HEK293 (cell line): ENCODE data around the gene PBX3.

Experiments used
- CTCF ChIA-PET: fragments of 350-600 bp; formaldehyde crosslinking; extraction: SDS; loops from one replicate; lab custom pipeline; 2021; ENCODE audit warnings: antibody characterized with exemption; lab: Yijun Ruan, JAX
- POLR2A ChIA-PET: fragments of 300-600 bp; formaldehyde crosslinking; extraction: SDS; loops from one replicate; lab custom pipeline; 2020; ENCODE audit warnings: antibody characterized with exemption, inconsistent platforms; lab: Yijun Ruan, JAX
- H3K27ac ChIP-seq: fragments of 200-500 bp; sonication (Bioruptor generic); 2 replicates; pipeline ENCODE4 v1.5.1; 2014; ENCODE audit warnings: low read depth, low read length, control low read depth, inconsistent platforms; ENCODE audit errors: extremely low read depth
- H3K36me3 ChIP-seq, 2 experiments: fragments of 200-500 bp in 1 of 2; sonication (Bioruptor generic) in 1 of 2; 1 replicate in 1 of 2; 2 replicates in 1 of 2; pipeline ENCODE4 v1.5.1; 2014 to 2017; ENCODE audit warnings: inconsistent platforms in 2 of 2, low read length in 2 of 2; ENCODE audit not compliant: control insufficient read depth in 2 of 2, insufficient read depth in 1 of 2
- H3K4me1 ChIP-seq: fragments of 200-500 bp; sonication (Bioruptor generic); 2 replicates; pipeline ENCODE4 v1.5.1; 2014; ENCODE audit warnings: mild to moderate bottlenecking, low read length, inconsistent platforms; ENCODE audit not compliant: control insufficient read depth, insufficient read depth
- H3K4me3 ChIP-seq: 2 replicates; pipeline ENCODE4 v1.5.1; 2011; ENCODE audit warnings: low read depth, mild to moderate bottlenecking, control low read depth, low read length, moderate library complexity
- H3K9me3 ChIP-seq: fragments of 200-500 bp; sonication (Bioruptor generic); 2 replicates; pipeline ENCODE4 v1.5.1; 2014; ENCODE audit warnings: low read depth, low read length, inconsistent platforms; ENCODE audit not compliant: control insufficient read depth, insufficient read depth
- GLIS2 ChIP-seq: fragments of 450-650 bp; formaldehyde crosslinking; IDR thresholded peaks from 2 replicates; pipeline ENCODE4 v1.5.1; 2016; ENCODE audit warnings: missing biosample characterization, missing genetic modification characterization
- KLF10 ChIP-seq: fragments of 450-650 bp; IDR thresholded peaks from 2 replicates; pipeline ENCODE4 v1.5.1; 2018; ENCODE audit warnings: missing biosample characterization, mild to moderate bottlenecking, missing genetic modification characterization
- SETDB1 ChIP-seq: IDR thresholded peaks from one replicate; pipeline ENCODE4 v1.6.1; 2017; ENCODE audit warnings: mild to moderate bottlenecking, low read length, moderate library complexity, mixed read lengths; ENCODE audit not compliant: insufficient read length
- ZNF146 ChIP-seq: fragments of 450-650 bp; formaldehyde crosslinking; IDR thresholded peaks from 2 replicates; pipeline ENCODE4 v1.5.1; 2016; ENCODE audit warnings: missing biosample characterization, missing genetic modification characterization
- ZNF239 ChIP-seq: fragments of 450-650 bp; formaldehyde crosslinking; IDR thresholded peaks from 2 replicates; pipeline ENCODE4 v1.5.1; 2016; ENCODE audit warnings: missing biosample characterization, missing genetic modification characterization
- ZNF426 ChIP-seq: fragments of 450-650 bp; formaldehyde crosslinking; IDR thresholded peaks from 2 replicates; pipeline ENCODE4 v1.5.1; 2017; ENCODE audit warnings: missing biosample characterization, missing genetic modification characterization, mild to moderate bottlenecking, inconsistent platforms, moderate library complexity
- ZNF473 ChIP-seq: fragments of 450-650 bp; formaldehyde crosslinking; IDR thresholded peaks from 2 replicates; pipeline ENCODE4 v1.5.1; 2017; ENCODE audit warnings: missing biosample characterization, missing genetic modification characterization
- ZNF600 ChIP-seq: fragments of 450-650 bp; formaldehyde crosslinking; IDR thresholded peaks from 2 replicates; pipeline ENCODE4 v1.5.1; 2016; ENCODE audit warnings: missing biosample characterization, missing genetic modification characterization
- ZNF610 ChIP-seq: fragments of 450-650 bp; formaldehyde crosslinking; IDR thresholded peaks from 2 replicates; pipeline ENCODE4 v1.5.1; 2016; ENCODE audit warnings: missing biosample characterization, missing genetic modification characterization, borderline replicate concordance
- ZNF621 ChIP-seq: fragments of 450-650 bp; formaldehyde crosslinking; IDR thresholded peaks from 2 replicates; pipeline ENCODE4 v1.5.1; 2017; ENCODE audit warnings: missing biosample characterization, missing genetic modification characterization
- ZNF670 ChIP-seq: fragments of 450-650 bp; formaldehyde crosslinking; IDR thresholded peaks from 2 replicates; pipeline ENCODE4 v1.5.1; 2016; ENCODE audit warnings: missing biosample characterization, missing genetic modification characterization, low read depth
- ZNF785 ChIP-seq: fragments of 450-650 bp; formaldehyde crosslinking; IDR thresholded peaks from 2 replicates; pipeline ENCODE4 v1.5.1; 2016; ENCODE audit warnings: missing biosample characterization, missing genetic modification characterization
- ZNF843 ChIP-seq: fragments of 450-650 bp; formaldehyde crosslinking; IDR thresholded peaks from 2 replicates; pipeline ENCODE4 v1.5.1; 2016; ENCODE audit warnings: missing biosample characterization, missing genetic modification characterization
- TF ChIP-seq, protein P1 (sequence below): fragments of 450-650 bp; formaldehyde crosslinking; IDR thresholded peaks from 2 replicates; pipeline ENCODE4 v1.5.1; 2017; ENCODE audit warnings: missing biosample characterization, missing genetic modification characterization
- TF ChIP-seq, protein P2 (sequence below): fragments of 450-650 bp; formaldehyde crosslinking; IDR thresholded peaks from 2 replicates; pipeline ENCODE4 v1.5.1; 2016; ENCODE audit warnings: missing biosample characterization, missing genetic modification characterization
- TF ChIP-seq, protein P3 (sequence below): fragments of 450-650 bp; formaldehyde crosslinking; IDR thresholded peaks from 2 replicates; pipeline ENCODE4 v1.5.1; 2017; ENCODE audit warnings: missing biosample characterization, missing genetic modification characterization
- TF ChIP-seq, protein P4 (sequence below): fragments of 450-650 bp; formaldehyde crosslinking; IDR thresholded peaks from 2 replicates; pipeline ENCODE4 v1.5.1; 2016; ENCODE audit warnings: missing biosample characterization, missing genetic modification characterization
- TF ChIP-seq, protein P5 (sequence below): fragments of 450-650 bp; formaldehyde crosslinking; conservative IDR thresholded peaks from 2 replicates; pipeline ENCODE4 v1.5.1; 2016; ENCODE audit warnings: low read depth, missing biosample characterization, missing genetic modification characterization
- TF ChIP-seq, protein P6 (sequence below): fragments of 450-650 bp; formaldehyde crosslinking; IDR thresholded peaks from 2 replicates; pipeline ENCODE4 v1.5.1; 2016; ENCODE audit warnings: missing biosample characterization, missing genetic modification characterization
- TF ChIP-seq, protein P7 (sequence below): fragments of 450-650 bp; formaldehyde crosslinking; IDR thresholded peaks from 2 replicates; pipeline ENCODE4 v1.5.1; 2016; ENCODE audit warnings: missing biosample characterization, missing genetic modification characterization
- TF ChIP-seq, protein P8 (sequence below): fragments of 450-650 bp; formaldehyde crosslinking; IDR thresholded peaks from 2 replicates; pipeline ENCODE4 v1.5.1; 2016; ENCODE audit warnings: missing biosample characterization, missing genetic modification characterization

The PBX3 gene

DNA sequence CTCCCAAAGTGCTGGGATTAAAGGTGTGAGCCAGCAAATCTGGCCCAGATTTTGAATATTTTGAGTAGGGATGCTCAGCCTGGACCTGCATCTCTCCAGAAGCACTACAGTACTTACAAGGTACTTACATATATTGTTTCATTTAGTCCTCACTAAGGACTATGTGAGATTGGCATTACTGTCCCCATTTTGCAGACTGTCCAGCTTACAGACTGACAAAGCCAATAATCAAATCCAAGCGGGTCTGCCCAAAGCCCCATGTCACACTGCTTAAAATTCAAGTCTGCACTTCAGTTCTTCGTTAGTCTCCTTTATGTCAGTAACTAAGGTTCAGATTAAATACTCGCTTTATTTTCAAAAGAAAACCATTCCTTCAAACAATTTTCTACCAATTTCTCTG, 47.3 kb upstream of the PBX3 start (continued):
- TF ChIP-seq, protein P1, sequence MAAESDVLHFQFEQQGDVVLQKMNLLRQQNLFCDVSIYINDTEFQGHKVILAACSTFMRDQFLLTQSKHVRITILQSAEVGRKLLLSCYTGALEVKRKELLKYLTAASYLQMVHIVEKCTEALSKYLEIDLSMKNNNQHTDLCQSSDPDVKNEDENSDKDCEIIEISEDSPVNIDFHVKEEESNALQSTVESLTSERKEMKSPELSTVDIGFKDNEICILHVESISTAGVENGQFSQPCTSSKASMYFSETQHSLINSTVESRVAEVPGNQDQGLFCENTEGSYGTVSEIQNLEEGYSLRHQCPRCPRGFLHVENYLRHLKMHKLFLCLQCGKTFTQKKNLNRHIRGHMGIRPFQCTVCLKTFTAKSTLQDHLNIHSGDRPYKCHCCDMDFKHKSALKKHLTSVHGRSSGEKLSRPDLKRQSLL (tag by site-specific recombination) = no peak
- TF ChIP-seq, protein P2, sequence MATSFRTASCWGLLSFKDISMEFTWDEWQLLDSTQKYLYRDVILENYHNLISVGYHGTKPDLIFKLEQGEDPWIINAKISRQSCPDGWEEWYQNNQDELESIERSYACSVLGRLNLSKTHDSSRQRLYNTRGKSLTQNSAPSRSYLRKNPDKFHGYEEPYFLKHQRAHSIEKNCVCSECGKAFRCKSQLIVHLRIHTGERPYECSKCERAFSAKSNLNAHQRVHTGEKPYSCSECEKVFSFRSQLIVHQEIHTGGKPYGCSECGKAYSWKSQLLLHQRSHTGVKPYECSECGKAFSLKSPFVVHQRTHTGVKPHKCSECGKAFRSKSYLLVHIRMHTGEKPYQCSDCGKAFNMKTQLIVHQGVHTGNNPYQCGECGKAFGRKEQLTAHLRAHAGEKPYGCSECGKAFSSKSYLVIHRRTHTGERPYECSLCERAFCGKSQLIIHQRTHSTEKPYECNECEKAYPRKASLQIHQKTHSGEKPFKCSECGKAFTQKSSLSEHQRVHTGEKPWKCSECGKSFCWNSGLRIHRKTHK (tag by site-specific recombination) = no peak
- TF ChIP-seq ZNF600 = no peak
- TF ChIP-seq, protein P3, sequence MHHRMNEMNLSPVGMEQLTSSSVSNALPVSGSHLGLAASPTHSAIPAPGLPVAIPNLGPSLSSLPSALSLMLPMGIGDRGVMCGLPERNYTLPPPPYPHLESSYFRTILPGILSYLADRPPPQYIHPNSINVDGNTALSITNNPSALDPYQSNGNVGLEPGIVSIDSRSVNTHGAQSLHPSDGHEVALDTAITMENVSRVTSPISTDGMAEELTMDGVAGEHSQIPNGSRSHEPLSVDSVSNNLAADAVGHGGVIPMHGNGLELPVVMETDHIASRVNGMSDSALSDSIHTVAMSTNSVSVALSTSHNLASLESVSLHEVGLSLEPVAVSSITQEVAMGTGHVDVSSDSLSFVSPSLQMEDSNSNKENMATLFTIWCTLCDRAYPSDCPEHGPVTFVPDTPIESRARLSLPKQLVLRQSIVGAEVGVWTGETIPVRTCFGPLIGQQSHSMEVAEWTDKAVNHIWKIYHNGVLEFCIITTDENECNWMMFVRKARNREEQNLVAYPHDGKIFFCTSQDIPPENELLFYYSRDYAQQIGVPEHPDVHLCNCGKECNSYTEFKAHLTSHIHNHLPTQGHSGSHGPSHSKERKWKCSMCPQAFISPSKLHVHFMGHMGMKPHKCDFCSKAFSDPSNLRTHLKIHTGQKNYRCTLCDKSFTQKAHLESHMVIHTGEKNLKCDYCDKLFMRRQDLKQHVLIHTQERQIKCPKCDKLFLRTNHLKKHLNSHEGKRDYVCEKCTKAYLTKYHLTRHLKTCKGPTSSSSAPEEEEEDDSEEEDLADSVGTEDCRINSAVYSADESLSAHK = no peak

DNA sequence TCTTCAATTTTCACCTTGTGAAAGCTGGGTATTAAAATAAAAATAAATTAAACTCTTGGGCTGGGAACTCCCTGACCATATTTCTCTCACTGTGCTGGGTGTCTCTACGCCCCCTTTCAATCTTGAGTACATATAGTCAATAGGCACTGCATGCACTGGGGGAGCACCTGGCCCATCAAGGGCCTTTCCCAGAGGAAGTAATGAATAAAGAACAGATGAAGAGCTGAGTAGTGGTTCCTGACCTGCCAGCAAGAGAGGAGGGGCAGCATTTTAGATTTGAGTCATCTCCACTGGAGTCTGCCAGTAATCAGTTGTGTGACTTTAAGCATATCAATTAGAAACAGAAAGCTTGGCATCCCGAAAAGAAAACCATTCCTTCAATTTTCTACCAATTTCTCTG, 46.4 kb upstream of the PBX3 start:
- POLR2A ChIA-PET = no interaction called here
- no peaks in the 10 kb centered on the region for H3K36me3 ChIP-seq
- CTCF ChIA-PET = no interaction called here
- no peak overlapping the region for H3K4me3 ChIP-seq
- no peaks in the 10 kb centered on the region for H3K9me3 ChIP-seq
- peaks cover 3% of the 10 kb centered on the region; the same call in 1 of the 2 replicates for H3K4me1 ChIP-seq
- H3K27ac ChIP-seq = no peak overlapping the region
- TF ChIP-seq KLF10 (tag by site-specific recombination) (no peak), ZNF146 (tag by site-specific recombination) (no peak), ZNF843 (no peak), ZNF610 (tag by site-specific recombination) (no peak), SETDB1 (no peak), GLIS2 (no peak), ZNF785 (no peak), ZNF426 (tag by site-specific recombination) (no peak), ZNF473 (tag by site-specific recombination) (no peak), ZNF621 (tag by site-specific recombination) (no peak), ZNF670 (tag by site-specific recombination) (no peak), ZNF239 (tag by site-specific recombination) (no peak)
- TF ChIP-seq, protein P4, sequence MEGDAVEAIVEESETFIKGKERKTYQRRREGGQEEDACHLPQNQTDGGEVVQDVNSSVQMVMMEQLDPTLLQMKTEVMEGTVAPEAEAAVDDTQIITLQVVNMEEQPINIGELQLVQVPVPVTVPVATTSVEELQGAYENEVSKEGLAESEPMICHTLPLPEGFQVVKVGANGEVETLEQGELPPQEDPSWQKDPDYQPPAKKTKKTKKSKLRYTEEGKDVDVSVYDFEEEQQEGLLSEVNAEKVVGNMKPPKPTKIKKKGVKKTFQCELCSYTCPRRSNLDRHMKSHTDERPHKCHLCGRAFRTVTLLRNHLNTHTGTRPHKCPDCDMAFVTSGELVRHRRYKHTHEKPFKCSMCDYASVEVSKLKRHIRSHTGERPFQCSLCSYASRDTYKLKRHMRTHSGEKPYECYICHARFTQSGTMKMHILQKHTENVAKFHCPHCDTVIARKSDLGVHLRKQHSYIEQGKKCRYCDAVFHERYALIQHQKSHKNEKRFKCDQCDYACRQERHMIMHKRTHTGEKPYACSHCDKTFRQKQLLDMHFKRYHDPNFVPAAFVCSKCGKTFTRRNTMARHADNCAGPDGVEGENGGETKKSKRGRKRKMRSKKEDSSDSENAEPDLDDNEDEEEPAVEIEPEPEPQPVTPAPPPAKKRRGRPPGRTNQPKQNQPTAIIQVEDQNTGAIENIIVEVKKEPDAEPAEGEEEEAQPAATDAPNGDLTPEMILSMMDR = no peak
- TF ChIP-seq, protein P5, sequence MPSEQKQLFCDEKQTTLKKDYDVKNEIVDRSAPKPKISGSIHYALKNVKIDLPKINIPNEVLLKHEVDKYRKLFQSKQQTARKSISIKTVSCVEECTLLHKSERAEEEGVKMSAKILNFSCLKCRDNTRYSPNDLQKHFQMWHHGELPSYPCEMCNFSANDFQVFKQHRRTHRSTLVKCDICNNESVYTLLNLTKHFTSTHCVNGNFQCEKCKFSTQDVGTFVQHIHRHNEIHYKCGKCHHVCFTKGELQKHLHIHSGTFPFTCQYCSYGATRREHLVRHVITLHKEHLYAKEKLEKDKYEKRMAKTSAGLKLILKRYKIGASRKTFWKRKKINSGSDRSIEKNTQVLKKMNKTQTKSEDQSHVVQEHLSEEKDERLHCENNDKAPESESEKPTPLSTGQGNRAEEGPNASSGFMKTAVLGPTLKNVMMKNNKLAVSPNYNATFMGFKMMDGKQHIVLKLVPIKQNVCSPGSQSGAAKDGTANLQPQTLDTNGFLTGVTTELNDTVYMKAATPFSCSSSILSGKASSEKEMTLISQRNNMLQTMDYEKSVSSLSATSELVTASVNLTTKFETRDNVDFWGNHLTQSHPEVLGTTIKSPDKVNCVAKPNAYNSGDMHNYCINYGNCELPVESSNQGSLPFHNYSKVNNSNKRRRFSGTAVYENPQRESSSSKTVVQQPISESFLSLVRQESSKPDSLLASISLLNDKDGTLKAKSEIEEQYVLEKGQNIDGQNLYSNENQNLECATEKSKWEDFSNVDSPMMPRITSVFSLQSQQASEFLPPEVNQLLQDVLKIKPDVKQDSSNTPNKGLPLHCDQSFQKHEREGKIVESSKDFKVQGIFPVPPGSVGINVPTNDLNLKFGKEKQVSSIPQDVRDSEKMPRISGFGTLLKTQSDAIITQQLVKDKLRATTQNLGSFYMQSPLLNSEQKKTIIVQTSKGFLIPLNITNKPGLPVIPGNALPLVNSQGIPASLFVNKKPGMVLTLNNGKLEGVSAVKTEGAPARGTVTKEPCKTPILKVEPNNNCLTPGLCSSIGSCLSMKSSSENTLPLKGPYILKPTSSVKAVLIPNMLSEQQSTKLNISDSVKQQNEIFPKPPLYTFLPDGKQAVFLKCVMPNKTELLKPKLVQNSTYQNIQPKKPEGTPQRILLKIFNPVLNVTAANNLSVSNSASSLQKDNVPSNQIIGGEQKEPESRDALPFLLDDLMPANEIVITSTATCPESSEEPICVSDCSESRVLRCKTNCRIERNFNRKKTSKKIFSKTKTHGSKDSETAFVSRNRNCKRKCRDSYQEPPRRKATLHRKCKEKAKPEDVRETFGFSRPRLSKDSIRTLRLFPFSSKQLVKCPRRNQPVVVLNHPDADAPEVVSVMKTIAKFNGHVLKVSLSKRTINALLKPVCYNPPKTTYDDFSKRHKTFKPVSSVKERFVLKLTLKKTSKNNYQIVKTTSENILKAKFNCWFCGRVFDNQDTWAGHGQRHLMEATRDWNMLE (tag by site-specific recombination) = no peak
- TF ChIP-seq, protein P6, sequence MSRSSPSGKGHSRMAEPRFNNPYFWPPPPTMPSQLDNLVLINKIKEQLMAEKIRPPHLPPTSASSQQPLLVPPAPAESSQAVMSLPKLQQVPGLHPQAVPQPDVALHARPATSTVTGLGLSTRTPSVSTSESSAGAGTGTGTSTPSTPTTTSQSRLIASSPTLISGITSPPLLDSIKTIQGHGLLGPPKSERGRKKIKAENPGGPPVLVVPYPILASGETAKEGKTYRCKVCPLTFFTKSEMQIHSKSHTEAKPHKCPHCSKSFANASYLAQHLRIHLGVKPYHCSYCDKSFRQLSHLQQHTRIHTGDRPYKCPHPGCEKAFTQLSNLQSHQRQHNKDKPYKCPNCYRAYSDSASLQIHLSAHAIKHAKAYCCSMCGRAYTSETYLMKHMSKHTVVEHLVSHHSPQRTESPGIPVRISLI (tag by site-specific recombination) = no peak
- TF ChIP-seq, protein P7, sequence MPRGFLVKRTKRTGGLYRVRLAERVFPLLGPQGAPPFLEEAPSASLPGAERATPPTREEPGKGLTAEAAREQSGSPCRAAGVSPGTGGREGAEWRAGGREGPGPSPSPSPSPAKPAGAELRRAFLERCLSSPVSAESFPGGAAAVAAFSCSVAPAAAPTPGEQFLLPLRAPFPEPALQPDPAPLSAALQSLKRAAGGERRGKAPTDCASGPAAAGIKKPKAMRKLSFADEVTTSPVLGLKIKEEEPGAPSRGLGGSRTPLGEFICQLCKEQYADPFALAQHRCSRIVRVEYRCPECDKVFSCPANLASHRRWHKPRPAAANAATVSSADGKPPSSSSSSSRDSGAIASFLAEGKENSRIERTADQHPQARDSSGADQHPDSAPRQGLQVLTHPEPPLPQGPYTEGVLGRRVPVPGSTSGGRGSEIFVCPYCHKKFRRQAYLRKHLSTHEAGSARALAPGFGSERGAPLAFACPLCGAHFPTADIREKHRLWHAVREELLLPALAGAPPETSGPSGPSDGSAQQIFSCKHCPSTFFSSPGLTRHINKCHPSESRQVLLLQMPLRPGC (tag by site-specific recombination) = no peak
- TF ChIP-seq, protein P8, sequence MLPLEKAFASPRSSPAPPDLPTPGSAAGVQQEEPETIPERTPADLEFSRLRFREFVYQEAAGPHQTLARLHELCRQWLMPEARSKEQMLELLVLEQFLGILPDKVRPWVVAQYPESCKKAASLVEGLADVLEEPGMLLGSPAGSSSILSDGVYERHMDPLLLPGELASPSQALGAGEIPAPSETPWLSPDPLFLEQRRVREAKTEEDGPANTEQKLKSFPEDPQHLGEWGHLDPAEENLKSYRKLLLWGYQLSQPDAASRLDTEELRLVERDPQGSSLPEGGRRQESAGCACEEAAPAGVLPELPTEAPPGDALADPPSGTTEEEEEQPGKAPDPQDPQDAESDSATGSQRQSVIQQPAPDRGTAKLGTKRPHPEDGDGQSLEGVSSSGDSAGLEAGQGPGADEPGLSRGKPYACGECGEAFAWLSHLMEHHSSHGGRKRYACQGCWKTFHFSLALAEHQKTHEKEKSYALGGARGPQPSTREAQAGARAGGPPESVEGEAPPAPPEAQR (tag by site-specific recombination) = no peak
